Measurements from ENCODE around the gene SUCLG2.

- TF ChIP-seq CTCF (IDR thresholded peaks at IDR 0.05): no peak
- no peak for TF ChIP-seq POLR2AphosphoS5 (IDR thresholded peaks at IDR 0.05)
- TF ChIP-seq EP300 (IDR thresholded peaks at IDR 0.05): no peak
- no peak for TF ChIP-seq POLR2A (IDR thresholded peaks at IDR 0.05)
Measured at GRCh38 chr3:67661089-67661488, 6.7 kb upstream of the SUCLG2 start.
